Measurements from ENCODE around the gene ORMDL1. TPM values are rescaled to one million over a fixed set of nuclear protein-coding genes. Genes with fewer than 3 reads are reported as not detected.
A peak's percentile ranks its signal among the peaks of the same experiment; 100 is the strongest.

ORMDL1 gene
- polyA plus RNA-seq, 3 donors, result 76.4 to 204 (median 93.2) TPM

- H3K4me1 Mint-ChIP-seq, result peaks cover 7% of the 10 kb centered on the region
- no peaks in the 10 kb centered on the region for H3K9me3 ChIP-seq (replicated peaks in 1 of 2; ENCODE audit: control insufficient read depth in 1 of 2, insufficient read depth in 1 of 2, low read length in 2 of 2)
- intact Hi-C loops (cut with micrococcal nuclease), result no loop called here
- H3K27ac ChIP-seq (ENCODE audit: low read depth in 1 of 2, low read length in 2 of 2), result no peak overlapping the region
- no peak overlapping the region for H3K4me3 ChIP-seq (replicated peaks in 1 of 3; ENCODE audit: low read depth in 2 of 3, low read length in 3 of 3)
- peak; percentile 24 for TF ChIP-seq CTCF (IDR thresholded peaks at IDR 0.05)
- peaks cover 30% of the 10 kb centered on the region in 2 donors for H3K36me3 Mint-ChIP-seq
- no peaks in the 10 kb centered on the region for H3K79me2 ChIP-seq (ENCODE audit: insufficient read depth, low read length)
- no peak overlapping the region for H3K4me3 Mint-ChIP-seq
- no peaks in the 10 kb centered on the region for H3K27me3 ChIP-seq (ENCODE audit: control insufficient read depth in 2 of 2, insufficient read depth in 2 of 2, low read length in 2 of 2)
- H3K27ac Mint-ChIP-seq, result no peak overlapping the region
- no peaks in the 10 kb centered on the region for H3K27me3 Mint-ChIP-seq (ENCODE audit: low read depth in 3 of 3)
- DNase-seq, result no peak
- H3K4me1 ChIP-seq (ENCODE audit: control insufficient read depth in 1 of 2, insufficient read depth in 2 of 2, low read length in 2 of 2), result no peaks in the 10 kb centered on the region
- H4K20me1 ChIP-seq (ENCODE audit: insufficient read depth, low read length), result no peaks in the 10 kb centered on the region
- H3K36me3 ChIP-seq (replicated peaks in 1 of 2; ENCODE audit: control insufficient read depth in 1 of 2, insufficient read depth in 2 of 2, low read length in 2 of 2), result peaks cover 33 to 59% of the 10 kb centered on the region in 2 donors
- H3K9ac ChIP-seq (ENCODE audit: insufficient read depth, low read length, poor library complexity, severe bottlenecking), result no peak overlapping the region
- H2AFZ ChIP-seq (ENCODE audit: insufficient read depth, low read depth, low read length, poor library complexity, severe bottlenecking), result no peak overlapping the region
- H3K9me3 Mint-ChIP-seq, result peaks cover 0 to 2% (median 0%) of the 10 kb centered on the region in 7 donors
- no peak overlapping the region for H3K4me2 ChIP-seq (replicated peaks; ENCODE audit: extremely low read depth, low read length, poor library complexity, severe bottlenecking)
These were observed 14.8 kb upstream of the ORMDL1 start for GRCh38 chr2:189799030-189799331.

- peaks cover 30 to 34% of the 10 kb centered on the region in 2 donors for H3K36me3 Mint-ChIP-seq
- peaks cover 0 to 2% (median 0%) of the 10 kb centered on the region in 7 donors for H3K9me3 Mint-ChIP-seq
- Histone ChIP-seq H4K20me1 (ENCODE audit: insufficient read depth, low read length) (no peaks in the 10 kb centered on the region), H3K79me2 (ENCODE audit: insufficient read depth, low read length) (no peaks in the 10 kb centered on the region), H3K4me1 (ENCODE audit: control insufficient read depth in 1 of 2, insufficient read depth in 2 of 2, low read length in 2 of 2) (no peaks in the 10 kb centered on the region), H3K36me3 (replicated peaks in 1 of 2; ENCODE audit: control insufficient read depth in 1 of 2, insufficient read depth in 2 of 2, low read length in 2 of 2) (peaks cover 38 to 63% of the 10 kb centered on the region in 2 donors), H3K4me3 (replicated peaks in 1 of 3; ENCODE audit: low read depth in 2 of 3, low read length in 3 of 3) (no peak overlapping the region), H2AFZ (ENCODE audit: insufficient read depth, low read depth, low read length, poor library complexity, severe bottlenecking) (no peak overlapping the region), H3K9me3 (replicated peaks in 1 of 2; ENCODE audit: control insufficient read depth in 1 of 2, insufficient read depth in 1 of 2, low read length in 2 of 2) (no peaks in the 10 kb centered on the region), H3K4me2 (replicated peaks; ENCODE audit: extremely low read depth, low read length, poor library complexity, severe bottlenecking) (no peak overlapping the region), H3K27me3 (ENCODE audit: control insufficient read depth in 2 of 2, insufficient read depth in 2 of 2, low read length in 2 of 2) (no peaks in the 10 kb centered on the region), H3K27ac (ENCODE audit: low read depth in 1 of 2, low read length in 2 of 2) (peak overlapping the region in 1 of 2 donors; percentile 14), H3K9ac (ENCODE audit: insufficient read depth, low read length, poor library complexity, severe bottlenecking) (peak overlapping the region; percentile 1)
- no peaks in the 10 kb centered on the region for H3K27me3 Mint-ChIP-seq (ENCODE audit: low read depth in 3 of 3)
- peaks cover 7% of the 10 kb centered on the region for H3K4me1 Mint-ChIP-seq
- peak in 1 of 3 donors; percentile 24 for DNase-seq
- no CpG with 5 or more reads among the region's 4 CpGs for WGBS (ENCODE audit: insufficient coverage)
- peak; percentile 42 for TF ChIP-seq CTCF (IDR thresholded peaks at IDR 0.05)
- H3K27ac Mint-ChIP-seq, result no peak overlapping the region
- intact Hi-C loops (cut with micrococcal nuclease), result no loop called here
- no peak overlapping the region for H3K4me3 Mint-ChIP-seq
These were observed 14.3 kb upstream of the ORMDL1 start for GRCh38 chr2:189798312-189799029.
